ENCODE data around the gene EGFR.

EGFR gene

GRCh38 chr7:55020466-55020871, 1.7 kb downstream of the EGFR start:
- no peak for DNase-seq (ENCODE audit: low spot score in 2 of 2)
- H3K27ac Mint-ChIP-seq, result no peak overlapping the region

DNA sequence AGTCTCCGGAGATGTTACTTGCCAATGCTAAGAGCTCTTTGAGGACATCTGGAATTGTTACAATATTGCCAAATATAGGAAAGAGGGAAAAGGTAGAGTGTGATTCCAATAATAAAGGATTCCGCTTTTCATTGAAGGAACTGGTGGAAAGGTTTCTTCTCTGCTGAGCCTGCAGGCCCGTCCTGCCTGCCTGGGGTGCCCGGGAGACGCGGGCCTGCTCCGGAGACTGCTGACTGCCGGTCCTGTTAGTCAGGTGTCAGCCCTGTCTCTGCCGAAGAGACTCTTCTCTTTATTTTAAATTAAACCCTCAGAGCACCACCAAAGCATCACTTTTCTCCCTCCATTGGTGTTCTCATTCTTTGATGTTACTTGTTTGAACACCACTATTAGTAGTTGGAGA, 2.2 kb downstream of the EGFR start:
- Mint-ChIP-seq H3K36me3 (no peaks in the 10 kb centered on the region), H3K9me3 (no peaks in the 10 kb centered on the region), H3K4me1 (no peaks in the 10 kb centered on the region), H3K27me3 (peaks cover 25% of the 10 kb centered on the region), H3K4me3 (no peak overlapping the region), H3K27ac (no peak overlapping the region)
- DNase-seq (ENCODE audit: low spot score in 2 of 2), result no peak
- no peak for ATAC-seq (ENCODE audit: low read depth)

More at GRCh38 chr7:55020466-55020871, 1.7 kb downstream of the EGFR start:
- H3K36me3 Mint-ChIP-seq, result no peaks in the 10 kb centered on the region
- no peak overlapping the region for H3K4me3 Mint-ChIP-seq
- peaks cover 25% of the 10 kb centered on the region for H3K27me3 Mint-ChIP-seq
- no peaks in the 10 kb centered on the region for H3K4me1 Mint-ChIP-seq
- no peaks in the 10 kb centered on the region for H3K9me3 Mint-ChIP-seq
- no peak for ATAC-seq (ENCODE audit: low read depth)

DNA sequence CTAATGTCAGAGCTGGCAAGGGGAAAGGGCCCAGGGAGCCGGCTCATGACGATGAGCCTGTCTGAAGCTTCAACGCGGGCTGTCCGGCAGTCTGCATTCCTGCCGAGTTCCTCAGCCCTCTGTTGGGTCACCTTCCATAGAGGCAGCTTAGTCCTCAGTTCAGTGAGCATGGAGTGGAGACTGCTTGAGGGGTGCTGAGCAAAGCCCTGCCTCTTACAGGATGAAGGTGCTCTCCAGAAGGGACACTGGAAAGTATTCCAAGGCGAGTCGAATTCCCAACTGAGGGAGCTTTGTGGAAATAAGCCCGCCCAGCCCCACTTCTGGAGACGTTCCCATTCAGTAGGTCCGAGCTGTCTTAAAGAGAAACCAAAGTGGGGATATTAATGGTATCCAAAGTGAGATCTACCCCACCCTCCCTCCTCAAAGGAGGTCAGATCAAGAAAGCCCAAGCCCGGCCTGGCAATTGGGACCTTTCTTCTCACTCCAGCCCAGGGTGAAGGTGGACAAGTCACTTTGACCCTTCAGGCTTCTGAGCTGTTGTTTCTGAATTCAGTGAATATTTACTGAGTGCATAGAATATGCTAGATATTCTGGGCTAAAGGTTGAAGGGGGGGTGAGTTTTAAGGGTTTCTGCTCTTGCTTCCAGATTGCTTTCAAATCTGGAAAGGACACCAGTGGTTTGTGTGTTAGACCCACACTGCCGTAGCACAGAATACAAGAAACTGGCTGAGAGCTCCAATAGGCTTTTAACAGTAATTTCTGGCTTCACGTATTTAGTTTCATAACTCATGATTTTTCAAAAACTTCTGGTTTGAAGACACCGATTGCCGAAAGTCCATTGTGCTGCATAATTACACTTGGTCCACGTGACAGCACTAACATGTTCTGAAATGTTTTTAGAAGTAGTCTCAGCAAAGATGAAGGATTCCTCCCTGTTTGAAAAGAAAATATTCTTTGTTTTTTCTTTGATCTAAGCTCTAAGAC, 3.5 kb downstream of the EGFR start:
- Mint-ChIP-seq H3K36me3 (no peaks in the 10 kb centered on the region), H3K27ac (no peak overlapping the region), H3K27me3 (peaks cover 22% of the 10 kb centered on the region), H3K9me3 (no peaks in the 10 kb centered on the region), H3K4me1 (no peaks in the 10 kb centered on the region), H3K4me3 (no peak overlapping the region)
- ATAC-seq (ENCODE audit: low read depth), result no peak
- no peak for DNase-seq (ENCODE audit: low spot score in 2 of 2)

GRCh38 chr7:55023841-55024505, 5.2 kb downstream of the EGFR start:
- no peak overlapping the region for H3K27ac Mint-ChIP-seq
- H3K36me3 Mint-ChIP-seq, result no peaks in the 10 kb centered on the region
- no peaks in the 10 kb centered on the region for H3K4me1 Mint-ChIP-seq
- DNase-seq (ENCODE audit: low spot score in 2 of 2), result no peak
- no peaks in the 10 kb centered on the region for H3K9me3 Mint-ChIP-seq
- ATAC-seq (ENCODE audit: low read depth), result no peak
- peaks cover 17% of the 10 kb centered on the region for H3K27me3 Mint-ChIP-seq
- H3K4me3 Mint-ChIP-seq, result no peak overlapping the region

- no peaks in the 10 kb centered on the region for H3K4me1 Mint-ChIP-seq
- H3K4me3 Mint-ChIP-seq, result no peak overlapping the region
- H3K9me3 Mint-ChIP-seq, result no peaks in the 10 kb centered on the region
- peaks cover 17% of the 10 kb centered on the region for H3K27me3 Mint-ChIP-seq
- DNase-seq (ENCODE audit: low spot score in 2 of 2), result no peak
- ATAC-seq (ENCODE audit: low read depth), result no peak
- H3K36me3 Mint-ChIP-seq, result no peaks in the 10 kb centered on the region
- no peak overlapping the region for H3K27ac Mint-ChIP-seq
These were observed 6.0 kb downstream of the EGFR start for GRCh38 chr7:55024776-55025175.

- Mint-ChIP-seq H3K4me1 (no peaks in the 10 kb centered on the region), H3K36me3 (no peaks in the 10 kb centered on the region), H3K27ac (no peak overlapping the region), H3K27me3 (peaks cover 11% of the 10 kb centered on the region), H3K4me3 (no peak overlapping the region), H3K9me3 (no peaks in the 10 kb centered on the region)
- DNase-seq (ENCODE audit: low spot score in 2 of 2) (no peak), ATAC-seq (ENCODE audit: low read depth) (no peak)
These were observed 7.4 kb downstream of the EGFR start for GRCh38 chr7:55026086-55026790.

DNA sequence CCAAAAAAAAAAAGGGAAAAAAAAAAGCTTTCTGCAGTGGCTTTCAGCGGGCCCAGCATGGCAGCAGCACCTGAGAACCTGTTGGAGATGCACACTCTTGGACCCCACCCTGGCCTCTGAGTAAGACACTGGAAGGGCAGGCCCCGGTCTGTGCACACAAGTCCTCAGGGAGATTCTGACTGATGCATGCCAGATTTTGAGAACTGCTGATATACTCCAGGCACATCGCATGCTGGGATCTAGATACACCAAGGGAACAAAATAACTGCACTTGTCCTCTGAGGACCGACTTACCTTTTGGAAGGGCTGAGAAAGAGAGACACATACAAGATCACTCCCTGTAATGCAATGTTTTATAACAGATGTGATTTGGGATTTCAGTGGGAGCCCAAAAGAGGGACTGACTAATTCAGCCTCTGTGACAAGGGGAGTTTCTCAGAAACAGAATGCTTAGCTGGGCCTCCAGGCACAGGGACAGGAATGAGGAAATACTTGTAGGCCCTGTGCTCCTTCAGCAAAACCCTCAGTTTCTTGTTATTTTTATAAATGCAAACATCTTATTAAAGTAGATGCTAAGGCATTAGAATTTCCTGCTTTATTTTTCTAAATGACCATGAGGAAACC, 8.2 kb downstream of the EGFR start:
- no peak overlapping the region for H3K4me3 Mint-ChIP-seq
- H3K27ac Mint-ChIP-seq, result no peak overlapping the region
- H3K27me3 Mint-ChIP-seq, result peaks cover 6% of the 10 kb centered on the region
- DNase-seq (ENCODE audit: low spot score in 2 of 2), result no peak
- no peaks in the 10 kb centered on the region for H3K4me1 Mint-ChIP-seq
- no peaks in the 10 kb centered on the region for H3K36me3 Mint-ChIP-seq
- no peaks in the 10 kb centered on the region for H3K9me3 Mint-ChIP-seq
- ATAC-seq (ENCODE audit: low read depth), result no peak

GRCh38 chr7:55028011-55028410, 9.2 kb downstream of the EGFR start:
- DNase-seq (ENCODE audit: low spot score in 2 of 2) (no peak), ATAC-seq (ENCODE audit: low read depth) (no peak)
- H3K27ac Mint-ChIP-seq, result no peak overlapping the region
- H3K4me1 Mint-ChIP-seq, result no peaks in the 10 kb centered on the region
- H3K36me3 Mint-ChIP-seq, result no peaks in the 10 kb centered on the region
- H3K27me3 Mint-ChIP-seq, result peaks cover 5% of the 10 kb centered on the region
- H3K9me3 Mint-ChIP-seq, result no peaks in the 10 kb centered on the region
- no peak overlapping the region for H3K4me3 Mint-ChIP-seq

DNA sequence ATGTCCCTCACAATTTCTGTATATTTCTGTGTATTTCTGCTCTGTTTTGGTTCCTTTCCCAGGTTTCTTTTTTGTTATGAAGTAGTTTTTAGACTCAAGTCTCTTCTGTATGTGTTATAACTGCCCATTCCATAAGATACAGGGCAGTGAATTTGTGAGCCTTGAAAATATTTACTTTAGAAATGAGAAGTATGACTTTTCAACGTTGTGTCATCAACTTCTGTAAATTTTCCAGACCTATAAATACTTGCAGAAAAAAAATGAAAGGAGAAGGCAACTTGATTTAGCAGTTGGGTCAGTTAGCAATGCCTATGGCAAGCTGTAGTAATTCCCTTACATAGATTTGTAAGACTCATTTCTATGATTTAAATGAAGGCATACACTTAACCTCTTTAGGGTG, 11.5 kb downstream of the EGFR start:
- DNase-seq (ENCODE audit: low spot score in 2 of 2), result no peak
- no peak for ATAC-seq (ENCODE audit: low read depth)
- no peaks in the 10 kb centered on the region for H3K4me1 Mint-ChIP-seq
- H3K4me3 Mint-ChIP-seq, result no peak overlapping the region
- H3K36me3 Mint-ChIP-seq, result no peaks in the 10 kb centered on the region
- peaks cover 3% of the 10 kb centered on the region for H3K27me3 Mint-ChIP-seq
- no peak overlapping the region for H3K27ac Mint-ChIP-seq
- no peaks in the 10 kb centered on the region for H3K9me3 Mint-ChIP-seq

GRCh38 chr7:55031075-55031474, 12.3 kb downstream of the EGFR start:
- Mint-ChIP-seq H3K36me3 (no peaks in the 10 kb centered on the region), H3K4me3 (no peak overlapping the region), H3K27me3 (peaks cover 5% of the 10 kb centered on the region), H3K4me1 (no peaks in the 10 kb centered on the region), H3K27ac (no peak overlapping the region), H3K9me3 (no peaks in the 10 kb centered on the region)
- DNase-seq (ENCODE audit: low spot score in 2 of 2) (no peak), ATAC-seq (ENCODE audit: low read depth) (no peak)

DNA sequence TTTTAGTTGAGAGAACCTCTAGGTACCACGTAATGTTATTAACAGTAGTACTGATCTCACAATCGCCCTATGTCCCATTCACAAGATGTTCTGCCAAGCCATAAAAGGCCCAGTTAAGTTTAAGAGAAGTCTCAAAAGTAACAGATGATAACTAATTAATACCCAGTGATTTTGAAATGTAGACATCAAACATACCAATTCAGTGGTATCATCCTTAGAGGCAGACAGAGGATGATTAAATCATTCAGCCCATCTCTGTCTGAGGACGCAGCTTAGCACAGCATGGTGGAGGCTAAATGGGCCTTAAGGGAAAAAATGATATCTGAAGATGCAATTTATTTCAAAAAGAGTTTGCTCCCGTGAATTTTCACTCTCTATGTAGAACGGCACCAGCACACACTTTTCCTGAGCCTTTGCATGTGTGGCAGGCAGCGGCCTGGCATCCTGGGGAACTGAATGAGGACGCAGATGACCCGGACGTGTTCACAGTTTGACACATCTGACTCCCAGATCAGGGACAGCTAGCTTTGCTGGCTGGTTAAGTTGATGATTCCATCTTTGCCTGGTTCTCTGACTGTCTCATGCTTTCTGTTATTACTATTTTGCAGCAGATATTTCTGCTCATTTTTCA, 13.4 kb downstream of the EGFR start:
- H3K4me3 Mint-ChIP-seq, result no peak overlapping the region
- H3K36me3 Mint-ChIP-seq, result no peaks in the 10 kb centered on the region
- no peaks in the 10 kb centered on the region for H3K9me3 Mint-ChIP-seq
- H3K4me1 Mint-ChIP-seq, result no peaks in the 10 kb centered on the region
- ATAC-seq (ENCODE audit: low read depth) (no peak), DNase-seq (ENCODE audit: low spot score in 2 of 2) (no peak)
- no peak overlapping the region for H3K27ac Mint-ChIP-seq
- H3K27me3 Mint-ChIP-seq, result peaks cover 5% of the 10 kb centered on the region

DNA sequence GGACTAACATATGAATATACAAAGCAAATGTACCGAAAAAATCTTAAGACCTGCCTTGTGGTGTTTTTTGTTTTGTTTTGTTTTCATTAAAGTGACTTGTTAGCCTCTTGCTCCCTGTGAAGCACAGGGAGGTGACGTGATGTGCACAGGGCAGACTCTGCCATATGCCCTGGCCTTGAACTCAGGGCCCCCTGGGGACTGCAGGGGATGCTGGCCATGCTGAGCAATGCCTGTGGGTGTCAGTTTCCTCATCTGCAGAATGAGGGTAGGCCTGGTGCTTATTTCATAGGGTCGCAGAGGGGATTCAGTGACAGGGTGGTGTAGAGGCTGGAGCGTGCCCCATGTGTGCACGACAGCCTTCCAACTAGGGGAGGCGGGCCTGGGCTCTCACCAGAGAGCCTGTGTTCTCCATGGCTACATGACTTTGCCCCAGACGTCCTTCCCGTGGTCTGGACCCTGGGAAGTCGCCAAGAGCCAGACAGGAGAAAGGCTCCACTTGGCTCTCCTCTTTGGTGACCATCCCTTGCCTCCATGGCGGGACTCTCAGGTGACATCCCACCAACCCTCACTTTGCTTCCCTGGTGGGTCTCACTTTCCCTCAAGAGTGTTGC, 14.5 kb downstream of the EGFR start:
- Mint-ChIP-seq H3K27me3 (peaks cover 5% of the 10 kb centered on the region), H3K9me3 (no peaks in the 10 kb centered on the region), H3K27ac (no peak overlapping the region), H3K4me3 (no peak overlapping the region), H3K36me3 (no peaks in the 10 kb centered on the region), H3K4me1 (no peaks in the 10 kb centered on the region)
- DNase-seq (ENCODE audit: low spot score in 2 of 2) (no peak), ATAC-seq (ENCODE audit: low read depth) (no peak)

DNA sequence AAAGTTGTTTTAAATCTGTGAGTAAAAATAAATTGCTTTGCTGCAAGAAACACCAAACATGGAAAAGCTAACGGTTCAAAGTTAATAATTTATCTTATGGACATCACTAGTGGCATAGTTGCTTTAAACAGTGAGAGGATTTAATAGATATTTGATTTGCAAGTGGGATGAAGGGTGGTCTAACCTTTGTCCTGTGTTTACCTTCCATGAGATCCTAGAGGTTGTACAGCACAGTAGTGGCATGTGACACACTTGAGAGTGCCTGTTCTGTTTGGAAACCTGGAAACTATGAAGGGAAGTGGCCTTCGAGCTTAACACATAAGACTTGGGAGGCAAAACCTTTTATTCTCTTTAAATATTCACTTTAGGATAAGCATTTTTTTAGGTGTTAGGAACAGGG, 16.0 kb downstream of the EGFR start:
- Mint-ChIP-seq H3K27me3 (peaks cover 5% of the 10 kb centered on the region), H3K27ac (no peak overlapping the region), H3K9me3 (no peaks in the 10 kb centered on the region), H3K4me3 (no peak overlapping the region), H3K4me1 (no peaks in the 10 kb centered on the region), H3K36me3 (no peaks in the 10 kb centered on the region)
- ATAC-seq (ENCODE audit: low read depth) (no peak), DNase-seq (ENCODE audit: low spot score in 2 of 2) (no peak)

All from memory B cell (primary cell).